Uterus (tissue), 4 donors: ENCODE data around the gene REM1. TPM values are rescaled to one million over a fixed set of nuclear protein-coding genes. Genes with fewer than 3 reads are reported as not detected.

Experiments used
- DNase-seq, 2 donors: peaks; one replicate each; pipeline ENCODE4 v3.0.0-alpha.2; 2019 to 2020
- H3K27ac ChIP-seq, 2 donors: fragments of 200-600 bp; sonication (generic); 1 replicate in 1 of 2; 2 replicates in 1 of 2; pipeline ENCODE4 v1.5.1; 2016 to 2018
- H3K27me3 ChIP-seq, 2 donors: fragments of 200-600 bp; sonication (generic); one replicate each; pipeline ENCODE4 v1.5.1; 2018 to 2019; ENCODE audit warnings: control low read depth in 1 of 2
- H3K36me3 ChIP-seq, 2 donors: fragments of 200-600 bp; sonication (generic); one replicate each; pipeline ENCODE4 v1.5.1; 2019; ENCODE audit warnings: control low read depth in 1 of 2
- H3K4me1 ChIP-seq, 2 donors: fragments of 200-600 bp; sonication (generic); one replicate each; pipeline ENCODE4 v1.5.1; 2018 to 2019; ENCODE audit warnings: control low read depth in 1 of 2
- H3K4me3 ChIP-seq, 2 donors: fragments of 200-600 bp; sonication (generic); 1 replicate in 1 of 2; 2 replicates in 1 of 2; pipeline ENCODE4 v1.5.1; 2018 to 2019; ENCODE audit warnings: mild to moderate bottlenecking in 1 of 2
- H3K9me3 ChIP-seq, 2 donors: fragments of 200-600 bp; sonication (generic); one replicate each; pipeline ENCODE4 v1.5.1; 2019; ENCODE audit warnings: control low read depth in 1 of 2
- POLR2A ChIP-seq, 2 donors: fragments of 450-650 bp; IDR thresholded peaks; one replicate each; pipeline ENCODE4 v1.6.1; 2016; ENCODE audit warnings: antibody characterized with exemption in 2 of 2, mild to moderate bottlenecking in 1 of 2, moderate library complexity in 1 of 2
- intact Hi-C: fragments of 100-400 bp; cut with DNase I; formaldehyde crosslinking; loops from one replicate; pipeline ENCODE4 v1.15.1; 2023; ENCODE audit warnings: low total_unique reads
- total RNA-seq, 4 donors: library from RNA; depleted of rRNA in 3 of 4; stranded (reverse); fragments of >200 nt in 3 of 4; gene quantifications; one replicate each; pipeline versions ENCODE4 v1.1.0 to v1.2.4, GENCODE V29; 2014 to 2023
- TF ChIP-seq, protein P1 (sequence below), 4 experiments: fragments of 200-600 bp in 2 of 4; fragments of 450-650 bp in 2 of 4; sonication (generic) in 2 of 4; IDR thresholded peaks; one replicate each; pipeline ENCODE4 v1.5.1; 2016 to 2019; ENCODE audit warnings: antibody characterized with exemption in 4 of 4, mild to moderate bottlenecking in 2 of 4, moderate library complexity in 1 of 4
- donor health status: DM: yes; HTN: yes; CAD: no.

The REM1 gene
- total RNA-seq, 4 donors from 2014 or later = 0.59 to 12.1 (median 8.7) TPM

DNA sequence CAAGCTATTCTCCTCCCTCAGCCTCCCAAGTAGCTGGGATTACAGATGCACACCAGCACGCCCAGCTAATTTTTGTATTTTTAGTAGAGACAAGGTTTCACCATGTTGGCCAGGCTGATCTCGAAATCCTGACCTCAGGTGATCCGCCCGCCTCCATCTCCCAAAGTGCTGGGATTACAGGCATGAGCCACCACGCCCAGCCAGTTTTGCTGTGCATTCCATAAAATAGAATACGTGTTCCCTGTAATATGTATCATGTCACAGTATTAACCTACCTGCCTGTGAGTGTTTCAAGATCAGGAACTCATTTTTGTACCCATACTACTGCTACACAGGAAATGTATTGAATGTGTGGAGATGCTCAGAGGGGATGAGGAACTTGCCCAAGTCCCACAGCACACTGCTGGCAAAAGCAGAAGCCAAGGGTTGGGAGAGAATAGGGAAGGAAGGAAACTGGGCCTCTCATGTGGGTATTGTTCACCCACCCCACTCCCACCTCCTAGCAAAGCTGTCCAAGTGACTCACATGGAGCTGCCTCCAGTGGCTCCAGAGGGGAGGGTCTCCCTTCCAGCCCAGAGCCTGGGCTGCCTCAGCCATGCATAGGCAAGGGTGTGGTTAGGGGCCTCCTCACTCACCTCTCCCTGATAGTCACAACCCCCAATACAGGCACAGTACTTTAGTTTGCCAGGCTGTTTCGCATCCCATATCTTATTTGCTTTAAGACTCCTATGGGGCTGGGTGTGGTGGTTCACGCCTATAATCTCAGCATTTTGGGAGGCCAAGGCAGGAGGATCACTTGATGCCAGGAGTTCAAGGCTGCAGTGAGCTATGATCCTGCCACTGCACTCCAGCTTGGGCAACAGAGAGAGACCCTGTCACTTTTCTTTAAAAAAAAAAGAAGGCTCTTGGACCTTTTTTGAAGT, 48.5 kb downstream of the REM1 start:
- no peaks in the 10 kb centered on the region for H3K36me3 ChIP-seq
- no peaks in the 10 kb centered on the region for H3K27me3 ChIP-seq
- no peak overlapping the region for H3K27ac ChIP-seq
- H3K4me3 ChIP-seq = no peak overlapping the region
- TF ChIP-seq POLR2A (IDR thresholded peaks at IDR 0.05) = no peak
- TF ChIP-seq, protein P1, sequence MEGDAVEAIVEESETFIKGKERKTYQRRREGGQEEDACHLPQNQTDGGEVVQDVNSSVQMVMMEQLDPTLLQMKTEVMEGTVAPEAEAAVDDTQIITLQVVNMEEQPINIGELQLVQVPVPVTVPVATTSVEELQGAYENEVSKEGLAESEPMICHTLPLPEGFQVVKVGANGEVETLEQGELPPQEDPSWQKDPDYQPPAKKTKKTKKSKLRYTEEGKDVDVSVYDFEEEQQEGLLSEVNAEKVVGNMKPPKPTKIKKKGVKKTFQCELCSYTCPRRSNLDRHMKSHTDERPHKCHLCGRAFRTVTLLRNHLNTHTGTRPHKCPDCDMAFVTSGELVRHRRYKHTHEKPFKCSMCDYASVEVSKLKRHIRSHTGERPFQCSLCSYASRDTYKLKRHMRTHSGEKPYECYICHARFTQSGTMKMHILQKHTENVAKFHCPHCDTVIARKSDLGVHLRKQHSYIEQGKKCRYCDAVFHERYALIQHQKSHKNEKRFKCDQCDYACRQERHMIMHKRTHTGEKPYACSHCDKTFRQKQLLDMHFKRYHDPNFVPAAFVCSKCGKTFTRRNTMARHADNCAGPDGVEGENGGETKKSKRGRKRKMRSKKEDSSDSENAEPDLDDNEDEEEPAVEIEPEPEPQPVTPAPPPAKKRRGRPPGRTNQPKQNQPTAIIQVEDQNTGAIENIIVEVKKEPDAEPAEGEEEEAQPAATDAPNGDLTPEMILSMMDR (IDR thresholded peaks at IDR 0.05) = no peak
- no peak for DNase-seq
- no peaks in the 10 kb centered on the region for H3K9me3 ChIP-seq
- H3K4me1 ChIP-seq = no peaks in the 10 kb centered on the region
- intact Hi-C loops = no loop called here

DNA sequence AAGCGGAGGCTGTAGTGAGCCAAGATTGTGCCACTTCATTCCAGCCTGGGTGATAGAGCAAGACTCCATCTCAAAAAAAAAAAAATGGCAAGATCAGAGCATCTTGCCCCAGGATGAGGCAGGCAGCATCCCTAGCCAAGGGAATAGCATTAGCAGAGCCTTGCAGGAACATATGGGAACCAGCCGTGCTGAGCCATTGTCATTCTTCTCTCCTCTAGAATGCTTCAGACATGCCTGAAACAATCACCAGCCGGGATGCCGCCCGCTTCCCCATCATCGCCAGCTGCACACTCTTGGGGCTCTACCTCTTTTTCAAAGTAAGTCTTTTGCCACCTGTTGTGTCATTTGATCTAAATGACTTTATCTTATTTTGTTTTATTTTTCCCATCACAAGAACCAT, 52.2 kb downstream of the REM1 start:
- no peaks in the 10 kb centered on the region for H3K27me3 ChIP-seq
- intact Hi-C loops = no loop called here
- no peaks in the 10 kb centered on the region for H3K36me3 ChIP-seq

More for the DNA sequence above, 52.2 kb downstream of the REM1 start:
- Histone ChIP-seq H3K27ac (no peak overlapping the region), H3K4me3 (no peak overlapping the region), H3K4me1 (no peaks in the 10 kb centered on the region), H3K9me3 (no peaks in the 10 kb centered on the region)
- no peak for DNase-seq
- TF ChIP-seq, protein P1 (IDR thresholded peaks at IDR 0.05) = no peak
- TF ChIP-seq POLR2A (IDR thresholded peaks at IDR 0.05) = no peak

Other genes with a start within 250 kb of the REM1 start
- gene DEFB115, start 217.6 kb upstream of the REM1 start, total RNA-seq = not detected
- not detected for gene DEFB116, start 166.7 kb upstream of the REM1 start, total RNA-seq
- not detected for gene DEFB118, start 106.7 kb upstream of the REM1 start, total RNA-seq
- not detected for gene DEFB119, start 84.7 kb upstream of the REM1 start, total RNA-seq
- not detected for gene DEFB121, start 69.1 kb upstream of the REM1 start, total RNA-seq
- not detected for gene DEFB123, start 34.7 kb upstream of the REM1 start, total RNA-seq
- 1 to 10 TPM in 1 of 4 donors, not detected in 3; 3.2 TPM for gene DEFB124, start 161 bp upstream of the REM1 start, total RNA-seq
- gene HM13, start 39.2 kb downstream of the REM1 start, total RNA-seq = 100 to 1,000 TPM in 1 of 4 donors, 10 to 100 TPM in 3; 40.7 to 147 (median 56.0) TPM
- gene ID1, start 130.0 kb downstream of the REM1 start, total RNA-seq = 100 to 1,000 TPM; 364 to 646 (median 505) TPM
- 1 to 10 TPM in 2 of 4 donors, not detected in 2; 5.1 to 8.4 TPM for gene COX4I2, start 162.6 kb downstream of the REM1 start, total RNA-seq
- gene BCL2L1, start 247.6 kb downstream of the REM1 start, total RNA-seq = 100 to 1,000 TPM in 1 of 4 donors, 10 to 100 TPM in 3; 35.0 to 113 (median 57.4) TPM